PC-9 (cell line): ENCODE measurements around the gene VDR. TPM values are rescaled to one million over a fixed set of nuclear protein-coding genes. Genes with fewer than 3 reads are reported as not detected.

ENCODE experiments used
- BruUV-seq: library from RNA; stranded (reverse); fragments of 400-500 nt; replicated peaks from 2 replicates; lab custom pipeline; 2021; lab: Mats Ljungman, UMichigan
- CTCF ChIA-PET: fragments of 300-600 bp; sonication (Branson Sonifier 250); formaldehyde crosslinking; loops from one replicate; lab custom pipeline; 2022; ENCODE audit warnings: antibody characterized with exemption; lab: Charles Lee
- POLR2A ChIA-PET: fragments of 300-600 bp; sonication (Branson Sonifier 250); formaldehyde crosslinking; loops from one replicate; lab custom pipeline; 2022; ENCODE audit warnings: antibody characterized with exemption; ENCODE audit not compliant: unreplicated experiment; lab: Charles Lee
- DNase-seq, 2 experiments: peaks; one replicate each; pipeline versions ENCODE4 v3.0.0 to v3.0.0-alpha.2; 2015 to 2022; ENCODE audit warnings: mixed read lengths in 1 of 2
- H2AFZ ChIP-seq: fragments of 200-600 bp; sonication (generic); 2 replicates; pipeline ENCODE4 v1.8.1; 2017; ENCODE audit warnings: antibody characterized with exemption
- H3F3A ChIP-seq: fragments of 200-600 bp; sonication (generic); 2 replicates; pipeline ENCODE4 v1.8.1; 2017; ENCODE audit warnings: antibody characterized with exemption, mild to moderate bottlenecking, low read depth; ENCODE audit not compliant: insufficient read depth
- H3K27ac ChIP-seq: fragments of 200-600 bp; sonication (generic); 2 replicates; pipeline ENCODE4 v1.6.1; 2016; ENCODE audit warnings: mixed run types
- H3K27me3 ChIP-seq: fragments of 200-600 bp; sonication (generic); 2 replicates; pipeline ENCODE4 v1.6.1; 2016; ENCODE audit warnings: low read depth, mixed run types; ENCODE audit not compliant: insufficient read depth
- H3K36me3 ChIP-seq: fragments of 200-600 bp; sonication (generic); 2 replicates; pipeline ENCODE4 v1.6.1; 2016; ENCODE audit warnings: low read depth, mixed run types
- H3K4me1 ChIP-seq: fragments of 200-600 bp; sonication (generic); replicated peaks from 2 replicates; pipeline ENCODE4 v1.6.1; 2016; ENCODE audit warnings: mixed run types; ENCODE audit not compliant: insufficient read depth
- H3K4me2 ChIP-seq: fragments of 200-600 bp; sonication (generic); 2 replicates; pipeline ENCODE4 v1.6.1; 2017; ENCODE audit warnings: mixed run types
- H3K4me3 ChIP-seq: fragments of 200-600 bp; sonication (generic); 2 replicates; pipeline ENCODE4 v1.6.1; 2016; ENCODE audit warnings: mixed run types
- H3K79me2 ChIP-seq: fragments of 200-600 bp; sonication (generic); 2 replicates; pipeline ENCODE4 v1.6.1; 2017; ENCODE audit warnings: low read depth, mixed run types
- H3K9me2 ChIP-seq: fragments of 200-600 bp; sonication (generic); 2 replicates; pipeline ENCODE4 v1.8.1; 2017; ENCODE audit warnings: mild to moderate bottlenecking; ENCODE audit not compliant: insufficient read depth
- H3K9me3 ChIP-seq: fragments of 200-600 bp; sonication (generic); 2 replicates; pipeline ENCODE4 v1.8.1; 2016; ENCODE audit warnings: low read depth; ENCODE audit not compliant: insufficient read depth
- H4K20me1 ChIP-seq: fragments of 200-600 bp; sonication (generic); 2 replicates; pipeline ENCODE4 v1.8.1; 2017; ENCODE audit not compliant: insufficient read depth
- EZH2 ChIP-seq: fragments of 200-600 bp; sonication (generic); IDR thresholded peaks from 2 replicates; pipeline ENCODE4 v1.8.0; 2017; ENCODE audit warnings: antibody characterized with exemption, low read depth
- intact Hi-C: fragments of 100-400 bp; cut with micrococcal nuclease; formaldehyde crosslinking; loops from one replicate; pipeline ENCODE4 v1.10.0; 2022; ENCODE audit not compliant: unreplicated experiment
- total RNA-seq: library from RNA; stranded (reverse); gene quantifications from 2 replicates; pipeline ENCODE4 v1.2.3, GENCODE V29; 2021
- TF ChIP-seq, protein P1 (sequence below): fragments of 200-600 bp; sonication (generic); conservative IDR thresholded peaks from 2 replicates; pipeline ENCODE4 v1.6.1; 2017; ENCODE audit warnings: mixed run types, antibody characterized with exemption, mild to moderate bottlenecking, moderate library complexity

VDR gene
- total RNA-seq, 1 experiment from 2014 or later, result 12.3 TPM

DNA sequence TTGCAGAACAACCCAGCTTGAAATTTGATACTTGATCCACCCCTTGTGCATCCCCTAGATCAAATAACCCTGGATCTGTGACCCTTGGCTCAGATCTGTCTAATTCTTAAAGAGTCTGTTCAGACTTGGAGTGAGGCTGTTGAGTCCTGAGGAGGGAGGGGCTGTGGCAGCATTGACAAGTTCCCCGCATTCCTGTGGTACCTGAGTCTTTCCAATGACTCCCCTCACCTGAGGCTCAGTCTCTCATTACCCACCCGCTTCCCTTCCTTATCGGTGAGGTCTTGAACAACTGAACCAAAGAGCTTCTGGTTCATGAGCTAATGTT lies 69.0 kb downstream of the VDR start:
- no peak overlapping the region; the same call in 1 of the 2 replicates for H3K4me3 ChIP-seq
- ChIA-PET CTCF (interaction anchor here (0.5 to 1.8 kb wide), 10 partner anchors 9 to 103 kb away, joined by 3 to 13 read pairs (median 5); no protein-coding TSS in a partner anchor), POLR2A (interaction anchor here (0.6 to 1.3 kb wide), 11 partner anchors 10 to 130 kb away, joined by 3 to 18 read pairs (median 5); partner anchors contain the start of genes HDAC7, RPAP3 and TMEM106C)
- no peak overlapping the region for H2AFZ ChIP-seq
- TF ChIP-seq, protein P1, sequence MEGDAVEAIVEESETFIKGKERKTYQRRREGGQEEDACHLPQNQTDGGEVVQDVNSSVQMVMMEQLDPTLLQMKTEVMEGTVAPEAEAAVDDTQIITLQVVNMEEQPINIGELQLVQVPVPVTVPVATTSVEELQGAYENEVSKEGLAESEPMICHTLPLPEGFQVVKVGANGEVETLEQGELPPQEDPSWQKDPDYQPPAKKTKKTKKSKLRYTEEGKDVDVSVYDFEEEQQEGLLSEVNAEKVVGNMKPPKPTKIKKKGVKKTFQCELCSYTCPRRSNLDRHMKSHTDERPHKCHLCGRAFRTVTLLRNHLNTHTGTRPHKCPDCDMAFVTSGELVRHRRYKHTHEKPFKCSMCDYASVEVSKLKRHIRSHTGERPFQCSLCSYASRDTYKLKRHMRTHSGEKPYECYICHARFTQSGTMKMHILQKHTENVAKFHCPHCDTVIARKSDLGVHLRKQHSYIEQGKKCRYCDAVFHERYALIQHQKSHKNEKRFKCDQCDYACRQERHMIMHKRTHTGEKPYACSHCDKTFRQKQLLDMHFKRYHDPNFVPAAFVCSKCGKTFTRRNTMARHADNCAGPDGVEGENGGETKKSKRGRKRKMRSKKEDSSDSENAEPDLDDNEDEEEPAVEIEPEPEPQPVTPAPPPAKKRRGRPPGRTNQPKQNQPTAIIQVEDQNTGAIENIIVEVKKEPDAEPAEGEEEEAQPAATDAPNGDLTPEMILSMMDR, result no peak
- no peak for TF ChIP-seq EZH2
- peak overlapping the region; percentile 53 for H3K4me2 ChIP-seq
- no peaks in the 10 kb centered on the region for H3K27me3 ChIP-seq
- H4K20me1 ChIP-seq, result no peaks in the 10 kb centered on the region
- H3K9me2 ChIP-seq, result no peaks in the 10 kb centered on the region
- intact Hi-C loops, result loop anchor here (1.0 to 2.0 kb wide), 3 partner anchors 10 to 57 kb away; no protein-coding TSS in a partner anchor
- no TSS peak for BruUV-seq
- H3K4me1 ChIP-seq, result peaks cover 35% of the 10 kb centered on the region
- H3K9me3 ChIP-seq, result no peaks in the 10 kb centered on the region
- DNase-seq, result peak; percentile 78 to 93
- peak overlapping the region; percentile 65 for H3K27ac ChIP-seq
- no peaks in the 10 kb centered on the region for H3K79me2 ChIP-seq
- H3F3A ChIP-seq, result peaks cover 10% of the 10 kb centered on the region; the same call in 1 of the 2 replicates
- no peaks in the 10 kb centered on the region for H3K36me3 ChIP-seq

DNA sequence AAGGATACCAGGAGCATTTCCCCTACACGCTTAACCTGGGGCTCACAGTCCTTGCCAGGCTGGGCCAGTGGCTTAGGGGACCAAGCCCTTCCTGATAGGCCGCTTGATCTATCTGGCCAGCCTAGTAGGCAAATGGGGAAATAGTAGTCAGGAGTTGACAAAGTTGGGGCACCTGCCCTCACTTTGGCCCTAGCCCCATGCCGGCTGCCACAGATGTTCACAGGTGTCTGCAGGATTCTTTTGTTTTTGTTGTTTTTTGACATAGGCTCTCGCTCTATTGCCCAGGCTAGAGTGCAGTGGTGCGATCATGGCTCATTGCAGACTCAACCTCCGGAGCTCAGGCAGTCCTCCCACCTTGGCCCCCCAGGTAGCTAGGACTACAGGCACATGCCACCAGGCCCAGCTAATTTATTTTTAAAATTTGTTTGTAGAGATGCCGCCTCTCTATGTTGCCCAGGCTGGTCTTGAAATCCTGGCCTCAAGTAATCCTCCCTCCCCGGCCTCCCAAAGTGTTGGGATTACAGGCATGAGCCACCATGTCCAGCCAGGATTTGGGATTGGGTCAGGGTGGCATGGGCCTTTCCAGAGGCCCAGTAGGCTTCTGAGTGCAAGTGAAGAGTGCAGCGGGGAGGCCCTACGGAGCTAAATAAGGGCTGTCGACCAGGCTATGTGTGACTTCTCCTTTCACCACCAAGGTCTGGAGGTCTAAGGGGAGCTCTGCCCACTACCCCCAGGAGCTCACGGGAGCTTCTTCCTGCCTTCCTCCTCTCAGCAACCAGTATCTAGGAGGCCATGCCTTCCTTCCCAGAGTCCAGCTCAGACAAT lies 69.6 kb downstream of the VDR start:
- Histone ChIP-seq H3K27ac (peak overlapping the region; percentile 65; the same call in 1 of the 2 replicates), H3K9me2 (no peaks in the 10 kb centered on the region), H3F3A (peaks cover 10% of the 10 kb centered on the region; the same call in 1 of the 2 replicates), H3K79me2 (no peaks in the 10 kb centered on the region), H3K9me3 (0 out of 2 replicates have a peak, but pooled peaks cover 4% of the 10 kb centered on the region), H3K36me3 (no peaks in the 10 kb centered on the region), H3K4me1 (peaks cover 37% of the 10 kb centered on the region), H3K4me2 (peak overlapping the region; percentile 53), H2AFZ (no peak overlapping the region), H3K4me3 (no peak overlapping the region), H3K27me3 (no peaks in the 10 kb centered on the region), H4K20me1 (no peaks in the 10 kb centered on the region)
- ChIA-PET POLR2A (interaction anchor here (0.6 to 1.3 kb wide), 9 partner anchors 10 to 129 kb away, joined by 3 to 13 read pairs (median 4); partner anchors contain the start of genes HDAC7, RPAP3 and TMEM106C), CTCF (interaction anchor here (0.7 to 1.8 kb wide), 7 partner anchors 22 to 93 kb away, joined by 3 to 13 read pairs (median 5); no protein-coding TSS in a partner anchor)
- DNase-seq, result no peak
- TF ChIP-seq EZH2, result no peak
- TF ChIP-seq, protein P1, result no peak
- BruUV-seq, result no TSS peak
- intact Hi-C loops, result loop anchor here (1.0 kb wide), 1 partner anchor 10 kb away; no protein-coding TSS in a partner anchor

DNA sequence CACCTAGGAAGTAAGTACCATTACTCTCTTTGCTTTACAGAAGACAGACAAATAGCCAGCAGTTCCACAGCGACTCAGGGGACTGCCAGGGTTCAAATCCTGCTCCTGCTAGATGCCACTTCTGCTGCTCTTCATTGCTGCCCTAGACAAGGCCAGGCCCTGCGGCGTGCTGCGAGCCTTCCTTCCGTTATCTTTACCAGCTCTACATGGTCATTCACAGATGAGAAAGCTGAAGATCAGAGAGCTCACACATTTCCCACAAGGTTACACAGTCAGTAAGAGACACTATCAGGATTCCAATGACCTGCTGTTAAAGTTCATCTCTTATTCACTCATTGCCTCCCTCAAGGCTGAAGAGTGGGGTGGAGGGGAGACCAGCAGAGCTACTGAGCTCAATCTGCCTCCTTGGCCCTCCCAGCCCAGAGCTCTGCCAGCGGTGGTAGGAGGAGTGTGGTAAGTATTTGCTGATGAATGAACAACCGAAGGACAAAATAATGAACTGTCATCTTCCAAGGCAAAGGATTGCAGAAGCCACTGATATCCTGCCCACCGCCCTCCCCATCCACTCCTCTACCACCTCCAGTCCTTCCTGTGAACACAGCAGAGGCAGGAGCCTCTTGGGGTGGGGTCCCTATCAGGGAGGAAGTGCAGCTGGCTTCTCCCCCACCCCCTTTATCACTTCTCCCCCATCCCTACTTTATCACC lies 70.4 kb downstream of the VDR start:
- no peak for DNase-seq
- Histone ChIP-seq H3K9me3 (0 out of 2 replicates have a peak, but pooled peaks cover 4% of the 10 kb centered on the region), H3K79me2 (no peaks in the 10 kb centered on the region), H3K9me2 (no peaks in the 10 kb centered on the region), H3K27ac (no peak overlapping the region), H3K36me3 (no peaks in the 10 kb centered on the region), H3K27me3 (no peaks in the 10 kb centered on the region), H3K4me1 (peaks cover 46% of the 10 kb centered on the region), H3F3A (peaks cover 10% of the 10 kb centered on the region; the same call in 1 of the 2 replicates), H2AFZ (no peak overlapping the region), H4K20me1 (no peaks in the 10 kb centered on the region), H3K4me2 (no peak overlapping the region), H3K4me3 (no peak overlapping the region)
- no TSS peak for BruUV-seq
- TF ChIP-seq, protein P1, result no peak
- TF ChIP-seq EZH2, result no peak
- intact Hi-C loops, result no loop called here
- ChIA-PET CTCF (no interaction called here), POLR2A (no interaction called here)
